ENCODE results near the gene ORM1. TPM values are rescaled to one million over a fixed set of nuclear protein-coding genes. Genes with fewer than 3 reads are reported as not detected.

The ORM1 gene
- total RNA-seq, 1 donor from 2014 or later = 9.2 TPM

DNA sequence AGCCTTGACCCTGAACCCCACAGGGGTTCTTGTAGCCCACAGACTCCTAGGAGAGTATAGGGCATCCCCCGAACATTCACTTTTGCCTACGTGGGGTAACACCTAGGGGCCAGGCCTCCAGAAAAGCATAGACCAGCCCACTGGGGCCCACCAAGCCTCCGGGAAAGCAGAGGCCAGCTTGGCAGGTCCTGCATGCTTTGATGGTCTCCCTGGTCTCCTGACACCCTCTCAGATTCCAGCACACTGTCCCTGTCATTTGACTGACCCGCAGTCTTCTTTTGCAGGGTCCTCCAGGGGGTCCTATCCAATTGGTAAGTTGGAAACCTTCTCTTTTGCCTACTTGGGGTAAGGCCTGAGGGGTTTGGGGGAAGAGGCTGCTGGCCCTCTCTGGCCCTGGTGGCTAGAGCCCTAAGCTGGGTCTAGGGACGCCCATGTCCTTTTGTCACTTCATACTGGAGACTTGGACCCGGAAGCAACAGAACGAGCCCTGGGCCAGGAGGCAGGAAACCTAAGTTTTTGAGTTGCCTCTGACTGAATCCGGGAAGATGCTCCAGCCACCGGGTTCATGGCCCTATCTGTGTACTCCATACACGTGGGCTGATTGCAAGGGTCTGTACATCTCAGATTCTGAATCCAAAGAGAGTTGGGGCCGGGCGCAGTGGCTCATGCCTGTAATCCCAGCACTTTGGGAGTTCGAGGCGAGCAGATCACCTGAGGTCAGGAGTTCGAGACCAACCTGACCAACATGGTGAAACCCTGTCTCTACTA is 20.9 kb upstream of the ORM1 start:
- DNase-seq (peak; percentile 34), ATAC-seq (no peak)
- TF ChIP-seq, protein P1, sequence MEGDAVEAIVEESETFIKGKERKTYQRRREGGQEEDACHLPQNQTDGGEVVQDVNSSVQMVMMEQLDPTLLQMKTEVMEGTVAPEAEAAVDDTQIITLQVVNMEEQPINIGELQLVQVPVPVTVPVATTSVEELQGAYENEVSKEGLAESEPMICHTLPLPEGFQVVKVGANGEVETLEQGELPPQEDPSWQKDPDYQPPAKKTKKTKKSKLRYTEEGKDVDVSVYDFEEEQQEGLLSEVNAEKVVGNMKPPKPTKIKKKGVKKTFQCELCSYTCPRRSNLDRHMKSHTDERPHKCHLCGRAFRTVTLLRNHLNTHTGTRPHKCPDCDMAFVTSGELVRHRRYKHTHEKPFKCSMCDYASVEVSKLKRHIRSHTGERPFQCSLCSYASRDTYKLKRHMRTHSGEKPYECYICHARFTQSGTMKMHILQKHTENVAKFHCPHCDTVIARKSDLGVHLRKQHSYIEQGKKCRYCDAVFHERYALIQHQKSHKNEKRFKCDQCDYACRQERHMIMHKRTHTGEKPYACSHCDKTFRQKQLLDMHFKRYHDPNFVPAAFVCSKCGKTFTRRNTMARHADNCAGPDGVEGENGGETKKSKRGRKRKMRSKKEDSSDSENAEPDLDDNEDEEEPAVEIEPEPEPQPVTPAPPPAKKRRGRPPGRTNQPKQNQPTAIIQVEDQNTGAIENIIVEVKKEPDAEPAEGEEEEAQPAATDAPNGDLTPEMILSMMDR (IDR thresholded peaks at IDR 0.05) = no peak
- intact Hi-C loops (cut with DNase I) = no loop called here
- H3K4me1 ChIP-seq = no peaks in the 10 kb centered on the region
- no peaks in the 10 kb centered on the region for H3K36me3 ChIP-seq
- no peaks in the 10 kb centered on the region for H3K9me3 ChIP-seq
- peaks cover 8% of the 10 kb centered on the region for H3K27me3 ChIP-seq (ENCODE audit: low read depth)
- no peak overlapping the region for H3K27ac ChIP-seq
- H3K4me3 ChIP-seq = no peak overlapping the region

DNA sequence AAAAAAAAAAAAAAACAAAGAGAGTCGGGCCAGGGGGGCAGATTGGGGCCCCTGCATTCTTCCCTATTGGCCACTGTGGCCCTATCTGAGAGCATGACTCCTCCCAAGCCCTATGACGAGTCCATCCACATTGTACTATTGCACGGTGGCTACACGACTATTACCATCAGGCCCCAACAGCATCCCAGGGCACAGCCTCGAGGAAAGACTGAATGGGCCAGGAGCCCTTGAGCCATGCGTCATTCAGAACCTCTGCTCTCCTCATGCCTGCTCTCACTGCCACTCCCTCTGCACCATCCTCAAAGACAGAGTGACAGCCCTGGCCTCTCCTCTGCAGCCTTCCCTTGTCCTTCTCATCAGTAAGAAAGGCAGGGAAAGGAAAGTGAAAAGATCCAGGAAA is 20.2 kb upstream of the ORM1 start:
- intact Hi-C loops (cut with DNase I) = no loop called here
- DNase-seq (peak; percentile 8), ATAC-seq (no peak)
- no peaks in the 10 kb centered on the region for H3K9me3 ChIP-seq
- H3K27me3 ChIP-seq (ENCODE audit: low read depth) = peaks cover 8% of the 10 kb centered on the region
- TF ChIP-seq, protein P1 (IDR thresholded peaks at IDR 0.05) = no peak
- no peak overlapping the region for H3K4me3 ChIP-seq
- H3K27ac ChIP-seq = no peak overlapping the region
- H3K4me1 ChIP-seq = no peaks in the 10 kb centered on the region
- H3K36me3 ChIP-seq = peaks cover 4% of the 10 kb centered on the region

DNA sequence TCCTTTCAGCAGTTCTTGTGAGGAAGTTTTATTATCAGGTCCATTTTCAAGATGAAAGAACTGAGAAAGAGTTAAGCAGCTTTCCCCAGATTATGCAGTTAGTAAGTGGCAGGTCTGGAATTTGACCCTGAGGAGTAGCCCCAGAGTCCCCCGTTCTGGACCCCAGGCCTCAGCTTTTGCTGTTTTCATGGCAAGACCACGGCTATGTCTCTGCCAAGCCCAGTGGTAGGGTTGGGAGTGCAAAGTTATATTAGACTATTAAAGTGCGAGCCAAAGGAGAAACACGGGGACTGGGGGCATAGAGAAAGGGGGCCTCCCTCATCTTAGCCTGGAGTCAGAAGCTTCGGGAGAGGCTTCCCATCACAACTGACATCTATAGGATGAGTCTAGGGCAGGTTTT is 19.3 kb upstream of the ORM1 start:
- intact Hi-C loops (cut with DNase I) = no loop called here
- Histone ChIP-seq H3K27me3 (ENCODE audit: low read depth) (peaks cover 8% of the 10 kb centered on the region), H3K27ac (no peak overlapping the region), H3K4me1 (no peaks in the 10 kb centered on the region), H3K9me3 (no peaks in the 10 kb centered on the region), H3K4me3 (no peak overlapping the region), H3K36me3 (peaks cover 4% of the 10 kb centered on the region)
- TF ChIP-seq, protein P1 (IDR thresholded peaks at IDR 0.05) = no peak
- DNase-seq = peak; percentile 4
- ATAC-seq = no peak

DNA sequence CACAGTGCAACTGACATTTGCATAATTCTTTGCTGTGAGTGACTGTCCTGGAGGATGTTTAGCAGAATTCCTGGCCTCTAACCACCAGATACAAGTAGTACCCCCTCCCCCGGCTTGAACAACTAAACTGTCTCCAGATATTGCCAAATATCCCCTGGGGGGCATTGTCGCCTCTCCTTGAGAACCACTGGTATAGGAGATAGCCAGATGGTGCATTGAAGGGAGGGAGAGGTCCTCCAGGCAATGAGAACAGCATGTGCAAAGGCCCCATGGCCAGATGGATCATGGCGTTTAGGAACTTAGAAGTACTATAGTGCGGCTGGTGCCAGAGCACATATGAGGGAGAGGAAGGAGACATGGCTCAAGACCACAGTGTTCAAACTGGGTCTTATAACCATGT is 18.9 kb upstream of the ORM1 start:
- Histone ChIP-seq H3K27me3 (ENCODE audit: low read depth) (peaks cover 8% of the 10 kb centered on the region), H3K27ac (no peak overlapping the region), H3K9me3 (no peaks in the 10 kb centered on the region), H3K4me1 (no peaks in the 10 kb centered on the region), H3K36me3 (peaks cover 4% of the 10 kb centered on the region), H3K4me3 (no peak overlapping the region)
- DNase-seq (peak; percentile 6), ATAC-seq (no peak)
- intact Hi-C loops (cut with DNase I) = no loop called here
- TF ChIP-seq, protein P1 (IDR thresholded peaks at IDR 0.05) = no peak

DNA sequence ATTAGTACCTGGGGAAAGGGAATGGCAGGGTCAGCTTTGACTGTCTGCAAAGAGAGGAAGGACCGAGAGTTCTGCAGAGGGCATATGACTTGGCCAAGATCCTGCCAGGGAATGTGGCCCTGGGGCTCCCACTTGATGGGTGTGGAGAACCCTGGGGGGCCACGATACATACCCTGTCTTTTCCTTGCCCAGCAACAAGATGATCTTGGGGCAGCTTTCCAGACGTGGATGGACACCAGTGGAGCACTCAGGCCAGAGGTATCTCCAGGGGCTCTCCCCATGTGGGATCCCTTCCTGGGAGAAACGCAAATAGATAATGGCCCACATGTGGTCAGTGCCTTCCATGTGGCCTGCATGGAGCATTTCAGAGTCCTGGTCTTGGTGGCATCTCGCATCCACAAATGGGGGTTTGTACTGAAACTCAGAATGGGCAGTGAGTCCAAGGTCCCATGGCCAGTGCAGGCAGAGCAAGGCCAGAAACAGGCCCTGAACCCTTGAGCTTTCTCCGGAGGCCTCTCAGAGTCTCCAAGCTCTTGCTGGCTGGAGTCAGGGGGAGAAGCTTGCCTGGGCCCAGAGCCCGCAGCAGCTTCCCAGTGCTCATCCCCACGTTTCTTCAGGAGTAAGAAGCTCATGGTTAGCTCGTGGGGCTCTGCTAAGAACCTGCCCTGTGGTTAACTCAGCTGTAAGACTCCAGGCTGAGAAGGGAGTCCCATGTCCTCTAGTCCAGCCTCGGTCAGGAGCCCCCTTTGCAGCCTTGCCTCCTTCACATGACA is 18.3 kb upstream of the ORM1 start:
- Histone ChIP-seq H3K4me1 (no peaks in the 10 kb centered on the region), H3K27me3 (ENCODE audit: low read depth) (peaks cover 8% of the 10 kb centered on the region), H3K36me3 (peaks cover 4% of the 10 kb centered on the region), H3K9me3 (no peaks in the 10 kb centered on the region), H3K4me3 (no peak overlapping the region), H3K27ac (no peak overlapping the region)
- DNase-seq = peak; percentile 15
- ATAC-seq = no peak
- TF ChIP-seq, protein P1 (IDR thresholded peaks at IDR 0.05) = no peak
- intact Hi-C loops (cut with DNase I) = no loop called here
